Prostate gland (tissue), 2 donors: Measurements from ENCODE around the gene DHX16. TPM values are rescaled to one million over a fixed set of nuclear protein-coding genes. Genes with fewer than 3 reads are reported as not detected.

Experiments
- DNase-seq: peaks from one replicate; pipeline ENCODE4 v3.0.0-alpha.2; 2019; ENCODE audit warnings: low spot score
- H3K27ac ChIP-seq, 2 donors: fragments of 200-600 bp; sonication (generic); 2 replicates each; pipeline ENCODE4 v1.5.1; 2017 to 2019
- H3K27me3 ChIP-seq: fragments of 200-600 bp; sonication (generic); replicated peaks from 2 replicates; pipeline ENCODE4 v1.5.1; 2019; ENCODE audit not compliant: insufficient read depth
- H3K36me3 ChIP-seq, 2 donors: fragments of 200-600 bp; sonication (generic); 1 replicate in 1 of 2; 2 replicates in 1 of 2; pipeline versions ENCODE4 v1.5.1 to v1.8.1; 2017 to 2019
- H3K4me1 ChIP-seq: fragments of 200-600 bp; sonication (generic); replicated peaks from 2 replicates; pipeline ENCODE4 v1.5.1; 2019
- H3K4me3 ChIP-seq, 2 donors: fragments of 200-600 bp; sonication (generic); 2 replicates each; pipeline ENCODE4 v1.5.1; 2017 to 2019
- H3K9me3 ChIP-seq: fragments of 200-600 bp; sonication (generic); 2 replicates; pipeline ENCODE4 v1.5.1; 2017
- POLR2A ChIP-seq: fragments of 450-650 bp; IDR thresholded peaks from one replicate; pipeline ENCODE4 v1.6.1; 2016; ENCODE audit warnings: antibody characterized with exemption, mild to moderate bottlenecking
- POLR2AphosphoS5 ChIP-seq: sonication (generic); formaldehyde crosslinking; IDR thresholded peaks from one replicate; pipeline ENCODE4 v1.6.1; 2017; ENCODE audit warnings: antibody characterized with exemption
- WGBS: methylation state at CpG from one replicate; pipeline ENCODE4 v1.1.5; 2018; 5-methylcytosine and 5-hydroxymethylcytosine counted together
- intact Hi-C: fragments of 100-400 bp; cut with DNase I; formaldehyde crosslinking; loops from one replicate; pipeline ENCODE4 v1.14.2; 2022
- total RNA-seq, 2 donors: library from RNA; depleted of rRNA; stranded (reverse); fragments of >200 nt; gene quantifications; one replicate each; pipeline ENCODE4 v1.1.0, GENCODE V29; 2016
- TF ChIP-seq, protein P1 (sequence below), 4 experiments: fragments of 200-600 bp in 2 of 4; fragments of 450-650 bp in 2 of 4; sonication (generic) in 2 of 4; IDR thresholded peaks; 1 replicate in 3 of 4; 2 replicates in 1 of 4; pipeline ENCODE4 v1.5.1; 2016 to 2019; ENCODE audit warnings: antibody characterized with exemption in 4 of 4, mild to moderate bottlenecking in 2 of 4, moderate library complexity in 2 of 4

The DHX16 gene
- total RNA-seq, 2 donors from 2014 or later, result 26.4 to 41.0 TPM

DNA sequence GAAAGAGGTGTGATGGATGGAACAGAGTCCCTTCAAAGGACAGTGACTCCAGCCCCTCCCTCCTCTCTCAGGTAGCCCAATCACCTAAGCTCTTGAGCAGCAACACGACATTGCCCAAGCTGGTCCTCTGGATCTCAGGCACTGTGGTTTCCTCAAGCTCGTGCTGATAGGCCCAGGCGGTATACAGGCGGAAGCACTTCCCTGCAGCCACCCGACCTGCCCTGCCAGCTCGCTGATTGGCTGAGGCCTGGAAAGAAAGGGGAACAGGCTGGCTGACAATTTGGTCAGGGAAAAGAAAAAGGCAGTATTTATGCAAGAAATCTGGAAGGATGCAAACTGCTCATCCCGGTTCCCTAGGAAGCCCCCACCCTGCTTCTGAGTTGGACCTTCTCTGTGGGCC, 16.3 kb downstream of the DHX16 start:
- 76% methylated on average over 7 of the region's 7 CpGs for WGBS

DNA sequence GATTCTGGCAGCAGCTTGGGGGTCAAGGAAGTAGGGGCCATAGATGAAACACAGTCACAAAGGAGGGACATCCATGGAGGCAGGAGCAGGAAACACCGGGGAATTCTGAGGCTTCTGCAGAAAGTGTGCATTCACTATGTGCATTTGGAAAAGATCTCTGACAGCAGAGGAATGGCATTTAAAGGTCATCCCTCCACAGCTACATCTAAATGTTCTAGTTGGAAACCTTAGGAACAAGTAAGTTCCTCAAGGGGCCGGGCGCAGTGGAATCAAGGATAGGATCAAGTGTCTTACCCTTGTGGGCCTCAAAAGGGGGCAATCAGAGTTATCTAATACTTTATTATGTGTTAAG, 17.1 kb downstream of the DHX16 start:
- H3K36me3 ChIP-seq, result peaks cover 20 to 49% of the 10 kb centered on the region in 2 donors
- no peaks in the 10 kb centered on the region for H3K9me3 ChIP-seq
- no peak overlapping the region for H3K4me3 ChIP-seq
- H3K27me3 ChIP-seq, result no peaks in the 10 kb centered on the region
- H3K4me1 ChIP-seq, result no peaks in the 10 kb centered on the region
- TF ChIP-seq POLR2A, result no peak
- TF ChIP-seq POLR2AphosphoS5, result no peak
- TF ChIP-seq, protein P1, sequence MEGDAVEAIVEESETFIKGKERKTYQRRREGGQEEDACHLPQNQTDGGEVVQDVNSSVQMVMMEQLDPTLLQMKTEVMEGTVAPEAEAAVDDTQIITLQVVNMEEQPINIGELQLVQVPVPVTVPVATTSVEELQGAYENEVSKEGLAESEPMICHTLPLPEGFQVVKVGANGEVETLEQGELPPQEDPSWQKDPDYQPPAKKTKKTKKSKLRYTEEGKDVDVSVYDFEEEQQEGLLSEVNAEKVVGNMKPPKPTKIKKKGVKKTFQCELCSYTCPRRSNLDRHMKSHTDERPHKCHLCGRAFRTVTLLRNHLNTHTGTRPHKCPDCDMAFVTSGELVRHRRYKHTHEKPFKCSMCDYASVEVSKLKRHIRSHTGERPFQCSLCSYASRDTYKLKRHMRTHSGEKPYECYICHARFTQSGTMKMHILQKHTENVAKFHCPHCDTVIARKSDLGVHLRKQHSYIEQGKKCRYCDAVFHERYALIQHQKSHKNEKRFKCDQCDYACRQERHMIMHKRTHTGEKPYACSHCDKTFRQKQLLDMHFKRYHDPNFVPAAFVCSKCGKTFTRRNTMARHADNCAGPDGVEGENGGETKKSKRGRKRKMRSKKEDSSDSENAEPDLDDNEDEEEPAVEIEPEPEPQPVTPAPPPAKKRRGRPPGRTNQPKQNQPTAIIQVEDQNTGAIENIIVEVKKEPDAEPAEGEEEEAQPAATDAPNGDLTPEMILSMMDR (IDR thresholded peaks at IDR 0.05), result no peak
- 99% methylated on average over 3 of the region's 3 CpGs for WGBS
- intact Hi-C loops, result no loop called here
- no peak for DNase-seq
- H3K27ac ChIP-seq, result no peak overlapping the region

More for the DNA sequence above, 16.3 kb downstream of the DHX16 start:
- no peak overlapping the region for H3K27ac ChIP-seq
- intact Hi-C loops, result no loop called here
- no peaks in the 10 kb centered on the region for H3K9me3 ChIP-seq
- TF ChIP-seq, protein P1 (IDR thresholded peaks at IDR 0.05), result no peak
- TF ChIP-seq POLR2AphosphoS5 (no peak), POLR2A (no peak)
- peaks cover 24 to 49% of the 10 kb centered on the region in 2 donors for H3K36me3 ChIP-seq
- no peak overlapping the region for H3K4me3 ChIP-seq
- H3K4me1 ChIP-seq, result no peaks in the 10 kb centered on the region
- H3K27me3 ChIP-seq, result no peaks in the 10 kb centered on the region
- DNase-seq, result no peak

DNA sequence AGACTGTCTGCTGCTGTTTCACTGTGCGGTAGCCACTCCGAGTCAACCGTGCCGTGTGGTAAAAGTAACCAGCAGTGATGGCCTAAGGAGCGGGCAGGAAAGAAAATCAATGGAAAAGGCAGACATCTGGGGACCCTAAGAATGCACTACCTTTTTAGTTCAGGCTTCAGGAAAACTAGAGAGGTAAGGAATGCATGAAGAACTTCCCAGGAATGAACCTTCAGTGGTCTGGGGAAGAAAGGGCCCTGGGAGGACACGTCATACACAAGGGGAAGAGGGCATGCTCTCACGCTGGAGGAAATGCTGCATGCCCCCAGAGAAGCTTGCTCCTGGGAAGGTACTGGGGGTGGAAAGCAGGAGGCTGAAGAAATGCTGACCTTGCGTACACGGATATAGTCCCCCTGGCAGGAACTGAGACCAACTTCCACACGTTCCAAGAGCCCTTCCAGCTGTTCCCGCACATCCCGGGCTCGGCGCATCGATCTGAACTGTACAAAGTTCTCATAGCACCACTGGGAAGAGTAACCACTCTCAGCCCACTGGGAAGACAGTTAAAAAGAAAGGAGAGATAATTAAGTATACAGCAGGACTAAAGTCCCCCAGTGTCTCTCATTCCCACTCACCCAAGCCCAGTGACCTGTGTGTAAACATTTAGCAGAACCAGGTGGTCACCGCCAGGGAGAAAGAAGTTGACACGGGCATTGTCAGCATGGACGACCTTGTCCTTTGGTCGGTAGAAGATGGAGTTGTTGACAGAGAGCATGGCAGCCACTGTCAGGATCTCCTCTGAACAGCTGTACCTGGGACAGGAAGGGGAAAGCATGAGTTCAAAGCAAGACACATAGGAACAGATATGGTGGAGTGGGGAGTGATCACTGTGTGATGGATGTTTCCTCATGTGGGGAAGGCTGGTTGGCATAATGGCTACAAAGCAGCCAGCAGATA, 17.7 kb downstream of the DHX16 start:
- intact Hi-C loops, result no loop called here
- DNase-seq, result no peak
- TF ChIP-seq POLR2A, result no peak
- TF ChIP-seq POLR2AphosphoS5, result no peak
- TF ChIP-seq, protein P1 (IDR thresholded peaks at IDR 0.05), result no peak
- Histone ChIP-seq H3K4me1 (no peaks in the 10 kb centered on the region), H3K4me3 (no peak overlapping the region), H3K36me3 (peaks cover 20 to 47% of the 10 kb centered on the region in 2 donors), H3K27me3 (no peaks in the 10 kb centered on the region), H3K9me3 (no peaks in the 10 kb centered on the region), H3K27ac (no peak overlapping the region)
- WGBS, result 92% methylated on average over 19 of the region's 19 CpGs

DNA sequence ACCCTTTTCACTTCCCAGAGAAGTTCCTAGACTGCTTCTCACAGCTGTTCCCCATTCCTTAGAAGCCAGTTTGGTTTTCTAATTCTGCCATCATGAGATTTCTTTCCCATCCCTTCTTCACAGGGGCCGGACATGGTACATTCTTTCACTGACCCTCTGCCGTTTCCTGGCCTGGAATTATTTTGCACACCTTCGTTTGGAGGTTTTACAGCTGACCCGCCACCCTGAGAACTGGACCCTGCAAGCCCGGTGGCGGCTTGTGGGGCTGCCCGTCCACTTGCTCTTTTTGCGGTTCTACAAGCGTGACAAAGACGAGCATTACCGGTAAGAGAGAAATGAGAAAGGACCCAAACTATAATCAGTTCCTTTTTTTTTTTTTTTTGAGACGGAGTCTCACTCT, 21.7 kb downstream of the DHX16 start:
- intact Hi-C loops, result no loop called here
- Histone ChIP-seq H3K27ac (no peak overlapping the region), H3K4me1 (no peaks in the 10 kb centered on the region), H3K4me3 (no peak overlapping the region), H3K27me3 (no peaks in the 10 kb centered on the region), H3K9me3 (no peaks in the 10 kb centered on the region), H3K36me3 (peaks cover 14 to 27% of the 10 kb centered on the region in 2 donors)
- DNase-seq, result no peak
- WGBS, result 84% methylated on average over 12 of the region's 12 CpGs
- no peak for TF ChIP-seq POLR2A
- no peak for TF ChIP-seq POLR2AphosphoS5
- TF ChIP-seq, protein P1 (IDR thresholded peaks at IDR 0.05), result no peak
